HepG2 (cell line): ENCODE results near the gene TTC31. TPM values are rescaled to one million over a fixed set of nuclear protein-coding genes. Genes with fewer than 3 reads are reported as not detected.

Experiments
- CBX1 ChIP-seq: IDR thresholded peaks from one replicate; pipeline ENCODE4 v1.6.1; 2016; ENCODE audit warnings: antibody characterized with exemption, low read depth
- DMTF1 ChIP-seq: sonication (generic); formaldehyde crosslinking; IDR thresholded peaks from 2 replicates; pipeline ENCODE4 v1.4.0; 2020; ENCODE audit warnings: mild to moderate bottlenecking, missing genetic modification reagents
- FOSL2 ChIP-seq: sonication (generic); formaldehyde crosslinking; IDR thresholded peaks from 2 replicates; pipeline ENCODE4 v1.4.0; 2020; ENCODE audit warnings: missing genetic modification reagents
- HMG20A ChIP-seq: IDR thresholded peaks from 2 replicates; pipeline ENCODE4 v1.6.1; 2016; ENCODE audit warnings: borderline replicate concordance
- MLXIP ChIP-seq: sonication (generic); formaldehyde crosslinking; IDR thresholded peaks from 2 replicates; pipeline ENCODE4 v1.9.0; 2021; ENCODE audit warnings: missing genetic modification reagents, borderline replicate concordance
- MXD3 ChIP-seq: IDR thresholded peaks from 2 replicates; pipeline ENCODE4 v1.6.1; 2016; ENCODE audit warnings: mild to moderate bottlenecking, missing biosample characterization, missing genetic modification reagents
- SATB2 ChIP-seq: sonication (generic); formaldehyde crosslinking; IDR thresholded peaks from 2 replicates; pipeline ENCODE4 v1.5.0; 2020; ENCODE audit warnings: missing genetic modification reagents
- SRSF4 ChIP-seq: fragments of 200-400 bp; formaldehyde crosslinking; IDR thresholded peaks from one replicate; pipeline ENCODE4 v1.6.1; 2018; ENCODE audit warnings: mild to moderate bottlenecking, low read depth, low read length, moderate library complexity; ENCODE audit not compliant: poor library complexity, severe bottlenecking
- XRCC5 ChIP-seq: fragments of 200-400 bp; formaldehyde crosslinking; optimal IDR thresholded peaks from 2 replicates; pipeline ENCODE3; 2017; ENCODE audit warnings: mild to moderate bottlenecking, low read length
- ZNF382 ChIP-seq: sonication (generic); formaldehyde crosslinking; IDR thresholded peaks from 2 replicates; pipeline ENCODE4 v1.5.0; 2020; ENCODE audit warnings: missing genetic modification reagents, mild to moderate bottlenecking, borderline replicate concordance
- ZNF460 ChIP-seq: sonication (generic); formaldehyde crosslinking; IDR thresholded peaks from 2 replicates; pipeline ENCODE4 v1.5.1; 2020; ENCODE audit warnings: missing genetic modification reagents, mild to moderate bottlenecking, borderline replicate concordance
- ZSCAN22 ChIP-seq: sonication (generic); formaldehyde crosslinking; IDR thresholded peaks from 2 replicates; pipeline ENCODE4 v1.4.0; 2020; ENCODE audit warnings: mild to moderate bottlenecking, missing genetic modification reagents
- ZUFSP ChIP-seq: sonication (generic); formaldehyde crosslinking; IDR thresholded peaks from 2 replicates; pipeline ENCODE4 v1.9.0; 2021; ENCODE audit warnings: missing genetic modification reagents, mild to moderate bottlenecking, borderline replicate concordance
- polyA plus RNA-seq, 8 experiments: library from polyadenylated mRNA; depleted of rRNA in 3 of 8; stranded (reverse) in 7 of 8; unstranded in 1 of 8; fragments of >200 nt; fragmentation: Illumina TruSeq in 4 of 8; extraction: Trizol in 4 of 8; gene quantifications; 2 replicates each; pipeline versions ENCODE4 v1.2.1 to v1.2.3, GENCODE V29; 2011 to 2016; ENCODE audit warnings: low read depth in 4 of 8, missing spikeins in 1 of 8, mixed read lengths in 1 of 8; ENCODE audit not compliant: insufficient read depth in 1 of 8
- total RNA-seq, 5 experiments: library from RNA; depleted of rRNA; stranded (reverse); fragments of >200 nt; fragmentation: Illumina TruSeq; extraction: Trizol; gene quantifications; 2 replicates each; pipeline ENCODE4 v1.2.3, GENCODE V29; 2016; ENCODE audit warnings: low read depth in 1 of 5

Gene TTC31
- total and polyA plus RNA-seq, 2 of the 13 experiments (the other 11 are each of a cell fraction or from before 2014, with no cell fraction given) = 28.3 to 39.5 TPM

- TF ChIP-seq ZNF460 (CRISPR knock-in tag) (peak; percentile 76; the same call in 1 of the 2 replicates), MXD3 (CRISPR knock-in tag) (no peak), ZUFSP (CRISPR knock-in tag) (no peak), HMG20A (no peak; the same call in 1 of the 2 replicates), MLXIP (no peak), XRCC5 (no peak), ZSCAN22 (CRISPR knock-in tag) (no peak), SATB2 (CRISPR knock-in tag) (no peak), ZNF382 (CRISPR knock-in tag) (no peak), CBX1 (no peak), FOSL2 (CRISPR knock-in tag) (peak; percentile 41; the same call in 1 of the 2 replicates), SRSF4 (no peak), DMTF1 (CRISPR knock-in tag) (no peak)
Observed at GRCh38 chr2:74488643-74489481, 6.0 kb downstream of the TTC31 start (continued).
